Colonic mucosa (tissue), 4 donors: ENCODE results near the gene DNAH10. TPM values are rescaled to one million over a fixed set of nuclear protein-coding genes. Genes with fewer than 3 reads are reported as not detected.
A peak's percentile ranks its signal among the peaks of the same experiment; 100 is the strongest.

Experiments
- DNase-seq: peaks from one replicate; pipeline ENCODE4 v3.0.0-alpha.2; 2020
- H3K27ac ChIP-seq: fragments of 200-600 bp; one replicate; pipeline ENCODE4 v1.8.0; 2021
- H3K27me3 ChIP-seq: fragments of 200-600 bp; one replicate; pipeline ENCODE4 v1.8.0; 2021
- H3K36me3 ChIP-seq: fragments of 200-600 bp; one replicate; pipeline ENCODE4 v1.8.0; 2021
- H3K4me1 ChIP-seq: fragments of 200-600 bp; one replicate; pipeline ENCODE4 v1.8.0; 2021; ENCODE audit warnings: mild to moderate bottlenecking
- H3K4me3 ChIP-seq: fragments of 200-600 bp; one replicate; pipeline ENCODE4 v1.8.0; 2021
- H3K9ac ChIP-seq, 2 donors: one replicate each; pipeline ENCODE4 v1.7.0; 2013; ENCODE audit warnings: control low read depth in 2 of 2, low read depth in 2 of 2, low read length in 2 of 2
- H3K9me3 ChIP-seq: fragments of 200-600 bp; one replicate; pipeline ENCODE4 v1.8.0; 2021
- CTCF ChIP-seq: fragments of 200-600 bp; IDR thresholded peaks from one replicate; pipeline ENCODE4 v1.8.0; 2022; ENCODE audit warnings: antibody characterized with exemption, mild to moderate bottlenecking
- intact Hi-C: fragments of 100-400 bp; cut with DNase I; formaldehyde crosslinking; loops from one replicate; pipeline ENCODE4 v1.14.1; 2022
- total RNA-seq, 2 donors: library from RNA; stranded (reverse); fragmentation: NEBNext Ultra II Directional in 1 of 2; extraction: Animal tissue kit (Norgen Biotek cat#: 25700) in 1 of 2; gene quantifications; one replicate each; pipeline ENCODE4 v1.2.1, GENCODE V29; 2021
- donor health status: healthy.
- donor health status: DM: no; HTN: no; CAD: no.
- donor health status: DM: no; HTN: no; CAD: no.

DNAH10 gene
- total RNA-seq, 2 donors from 2014 or later = 0.32 to 0.35 TPM

GRCh38 chr12:123963821-123964220 lies 201.7 kb downstream of the DNAH10 start:
- Histone ChIP-seq H3K4me1 (no peaks in the 10 kb centered on the region), H3K9me3 (no peaks in the 10 kb centered on the region), H3K9ac (peak overlapping the region in 1 of 2 donors; percentile 7), H3K36me3 (no peaks in the 10 kb centered on the region), H3K27ac (no peak overlapping the region), H3K4me3 (no peak overlapping the region), H3K27me3 (no peaks in the 10 kb centered on the region)
- no peak for DNase-seq
- no peak for TF ChIP-seq CTCF
- intact Hi-C loops = no loop called here

GRCh38 chr12:123965382-123965781 lies 203.3 kb downstream of the DNAH10 start:
- no peak for TF ChIP-seq CTCF
- H3K9ac ChIP-seq = no peak overlapping the region
- no peaks in the 10 kb centered on the region for H3K9me3 ChIP-seq
- intact Hi-C loops = no loop called here
- no peak for DNase-seq
- no peaks in the 10 kb centered on the region for H3K4me1 ChIP-seq
- H3K27ac ChIP-seq = no peak overlapping the region
- H3K27me3 ChIP-seq = no peaks in the 10 kb centered on the region
- H3K36me3 ChIP-seq = no peaks in the 10 kb centered on the region
- H3K4me3 ChIP-seq = no peak overlapping the region

GRCh38 chr12:123966596-123966995 lies 204.5 kb downstream of the DNAH10 start:
- Histone ChIP-seq H3K27ac (no peak overlapping the region), H3K4me3 (no peak overlapping the region), H3K36me3 (no peaks in the 10 kb centered on the region), H3K4me1 (no peaks in the 10 kb centered on the region), H3K9ac (no peak overlapping the region), H3K9me3 (no peaks in the 10 kb centered on the region), H3K27me3 (no peaks in the 10 kb centered on the region)
- no peak for TF ChIP-seq CTCF
- DNase-seq = no peak
- intact Hi-C loops = no loop called here

- no peak overlapping the region for H3K9ac ChIP-seq
- no peak for DNase-seq
- TF ChIP-seq CTCF = no peak
- intact Hi-C loops = no loop called here
- H3K27ac ChIP-seq = no peak overlapping the region
- no peaks in the 10 kb centered on the region for H3K27me3 ChIP-seq
- H3K9me3 ChIP-seq = no peaks in the 10 kb centered on the region
- H3K4me3 ChIP-seq = no peak overlapping the region
- no peaks in the 10 kb centered on the region for H3K4me1 ChIP-seq
- H3K36me3 ChIP-seq = no peaks in the 10 kb centered on the region
Observed at GRCh38 chr12:123967121-123967586, 205.1 kb downstream of the DNAH10 start.

GRCh38 chr12:123971449-123971769 lies 209.3 kb downstream of the DNAH10 start:
- Histone ChIP-seq H3K27ac (peak overlapping the region; percentile 92), H3K36me3 (no peaks in the 10 kb centered on the region), H3K27me3 (no peaks in the 10 kb centered on the region), H3K9ac (peak overlapping the region; percentile 93 to 94), H3K9me3 (no peaks in the 10 kb centered on the region), H3K4me3 (peak overlapping the region; percentile 96), H3K4me1 (no peaks in the 10 kb centered on the region)
- no peak for TF ChIP-seq CTCF
- DNase-seq = no peak
- intact Hi-C loops = no loop called here
